Measurements from ENCODE around the gene QPRT. TPM values are rescaled to one million over a fixed set of nuclear protein-coding genes. Genes with fewer than 3 reads are reported as not detected.
"Not testable (repeated sequence)": the region's sequence is repeated elsewhere in the genome, so short reads cannot be mapped to it uniquely, and the experiment has no call there.

The QPRT gene
- total RNA-seq, 1 donor from 2014 or later, result 49.6 TPM

- H3K79me2 ChIP-seq (ENCODE audit: low read depth), result no peaks in the 10 kb centered on the region
- no peaks in the 10 kb centered on the region for H3K27me3 ChIP-seq
- Mint-ChIP-seq H3K36me3 (no peaks in the 10 kb centered on the region), H3K27me3 (ENCODE audit: insufficient read depth, low read depth) (peaks cover 11% of the 10 kb centered on the region), H3K27ac (peak overlapping the region; percentile 91), H3K4me1 (peaks cover 42% of the 10 kb centered on the region), H3K4me3 (peak overlapping the region; percentile 69), H3K9me3 (no peaks in the 10 kb centered on the region)
- H3K4me3 ChIP-seq, result no peak overlapping the region
- H3K9me3 ChIP-seq (ENCODE audit: low read depth), result no peaks in the 10 kb centered on the region
- H3K4me2 ChIP-seq, result no peak overlapping the region
- no peak overlapping the region for H3K9ac ChIP-seq
- H3F3A ChIP-seq (ENCODE audit: low read depth), result peaks cover 18% of the 10 kb centered on the region
- DNase-seq (ENCODE audit: low spot score), result peak; percentile 47
- no peak for TF ChIP-seq EZH2phosphoT487 (IDR thresholded peaks at IDR 0.05)
- no peak for TF ChIP-seq EZH2 (IDR thresholded peaks at IDR 0.05)
- TF ChIP-seq CTCF (IDR thresholded peaks at IDR 0.05), result no peak
- no peaks in the 10 kb centered on the region for H3K36me3 ChIP-seq
- peaks cover 21% of the 10 kb centered on the region for H3K4me1 ChIP-seq
- no peak overlapping the region for H3K27ac ChIP-seq
- no peak overlapping the region for H2AFZ ChIP-seq (replicated peaks)
- no peaks in the 10 kb centered on the region for H4K20me1 ChIP-seq (ENCODE audit: low read depth)
Measured at GRCh38 chr16:29664091-29664921, 14.7 kb upstream of the QPRT start.

- Mint-ChIP-seq H3K27ac (peak overlapping the region; percentile 97), H3K4me1 (peaks cover 42% of the 10 kb centered on the region), H3K36me3 (no peaks in the 10 kb centered on the region), H3K27me3 (ENCODE audit: insufficient read depth, low read depth) (peaks cover 11% of the 10 kb centered on the region), H3K9me3 (no peaks in the 10 kb centered on the region), H3K4me3 (peak overlapping the region; percentile 59)
- Histone ChIP-seq H3K4me1 (peaks cover 21% of the 10 kb centered on the region), H4K20me1 (ENCODE audit: low read depth) (no peaks in the 10 kb centered on the region), H3K27me3 (no peaks in the 10 kb centered on the region), H3K4me2 (no peak overlapping the region), H3F3A (ENCODE audit: low read depth) (peaks cover 18% of the 10 kb centered on the region), H3K79me2 (ENCODE audit: low read depth) (no peaks in the 10 kb centered on the region), H3K4me3 (no peak overlapping the region), H3K27ac (no peak overlapping the region), H2AFZ (replicated peaks) (peak overlapping the region; percentile 87), H3K9me3 (ENCODE audit: low read depth) (no peaks in the 10 kb centered on the region), H3K9ac (no peak overlapping the region), H3K36me3 (no peaks in the 10 kb centered on the region)
- TF ChIP-seq EZH2phosphoT487 (IDR thresholded peaks at IDR 0.05), result no peak
- no peak for TF ChIP-seq CTCF (IDR thresholded peaks at IDR 0.05)
- TF ChIP-seq EZH2 (IDR thresholded peaks at IDR 0.05), result no peak
- DNase-seq (ENCODE audit: low spot score), result no peak
Measured at GRCh38 chr16:29665294-29666077, 13.5 kb upstream of the QPRT start.

GRCh38 chr16:29667322-29667610 is 11.7 kb upstream of the QPRT start:
- Histone ChIP-seq H3K27ac (peak overlapping the region; percentile 60), H3K4me3 (peak overlapping the region; percentile 28), H3K4me2 (peak overlapping the region; percentile 67), H3F3A (ENCODE audit: low read depth) (peaks cover 18% of the 10 kb centered on the region), H2AFZ (replicated peaks) (peak overlapping the region; percentile 87), H3K4me1 (peaks cover 21% of the 10 kb centered on the region)
- not testable (repeated sequence) for H3K79me2 ChIP-seq (ENCODE audit: low read depth); H3K9me3 Mint-ChIP-seq; H3K36me3 Mint-ChIP-seq; DNase-seq (ENCODE audit: low spot score); H4K20me1 ChIP-seq (ENCODE audit: low read depth); H3K9me3 ChIP-seq (ENCODE audit: low read depth); H3K36me3 ChIP-seq; H3K9ac ChIP-seq; H3K27me3 ChIP-seq
- peaks cover 45% of the 10 kb centered on the region for H3K4me1 Mint-ChIP-seq
- peak overlapping the region; percentile 97 for H3K27ac Mint-ChIP-seq
- peak overlapping the region; percentile 79 for H3K4me3 Mint-ChIP-seq
- peaks cover 10% of the 10 kb centered on the region for H3K27me3 Mint-ChIP-seq (ENCODE audit: insufficient read depth, low read depth)

- Mint-ChIP-seq H3K27ac (no peak overlapping the region), H3K4me3 (no peak overlapping the region), H3K4me1 (peaks cover 45% of the 10 kb centered on the region), H3K27me3 (ENCODE audit: insufficient read depth, low read depth) (peaks cover 10% of the 10 kb centered on the region), H3K9me3 (no peaks in the 10 kb centered on the region), H3K36me3 (no peaks in the 10 kb centered on the region)
- no peak overlapping the region for H3K9ac ChIP-seq
- H3K79me2 ChIP-seq (ENCODE audit: low read depth), result no peaks in the 10 kb centered on the region
- TF ChIP-seq EZH2 (IDR thresholded peaks at IDR 0.05) (no peak), EZH2phosphoT487 (IDR thresholded peaks at IDR 0.05) (no peak)
- H3K36me3 ChIP-seq, result no peaks in the 10 kb centered on the region
- H3K9me3 ChIP-seq (ENCODE audit: low read depth), result no peaks in the 10 kb centered on the region
- H3K27me3 ChIP-seq, result no peaks in the 10 kb centered on the region
- H3K4me3 ChIP-seq, result no peak overlapping the region
- H3K27ac ChIP-seq, result no peak overlapping the region
- H3K4me1 ChIP-seq, result peaks cover 21% of the 10 kb centered on the region
- no peak overlapping the region for H2AFZ ChIP-seq (replicated peaks)
- no peak for DNase-seq (ENCODE audit: low spot score)
- H3K4me2 ChIP-seq, result no peak overlapping the region
- H3F3A ChIP-seq (ENCODE audit: low read depth), result peaks cover 18% of the 10 kb centered on the region
- no peaks in the 10 kb centered on the region for H4K20me1 ChIP-seq (ENCODE audit: low read depth)
Measured at GRCh38 chr16:29667755-29668154, 11.2 kb upstream of the QPRT start.
